Measurements from ENCODE around the gene HABP2.

HABP2 gene

DNA sequence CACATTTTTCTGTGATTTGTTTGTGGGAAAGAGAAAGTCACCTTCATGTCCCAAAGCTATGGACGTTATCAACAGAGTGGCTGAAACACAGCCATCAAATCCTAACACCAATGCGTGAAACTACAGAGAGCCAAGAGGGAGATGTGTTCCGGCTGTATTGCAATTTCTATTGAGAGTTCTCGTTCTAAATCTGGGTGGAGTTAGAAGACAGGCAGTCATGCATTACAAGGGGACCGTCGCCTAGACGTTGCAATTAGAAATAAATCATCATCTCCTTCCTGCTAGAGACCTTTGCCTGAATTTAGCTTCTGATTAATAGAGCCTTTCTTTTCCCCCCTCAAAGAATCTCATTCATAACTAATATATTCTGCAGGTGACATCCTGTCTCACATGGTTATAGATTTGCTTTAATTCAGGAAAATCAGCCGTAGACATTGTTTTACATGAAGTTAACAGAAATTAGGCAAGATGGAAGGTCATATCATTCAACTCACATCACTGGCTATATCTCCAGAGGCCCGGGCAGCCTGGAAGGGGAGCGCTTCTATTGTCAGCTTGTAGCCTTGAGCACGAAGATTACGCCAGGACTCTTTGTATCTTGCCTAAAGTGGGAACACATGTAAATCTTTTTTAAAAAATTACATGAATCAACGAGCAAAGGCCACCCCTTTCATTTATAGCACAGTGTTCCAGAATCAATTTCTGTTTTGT is 52.6 kb downstream of the HABP2 start:
- TF ChIP-seq EZH2 (IDR thresholded peaks at IDR 0.05; ENCODE audit: borderline replicate concordance, low read length) = no peak
- TF ChIP-seq, protein P1, sequence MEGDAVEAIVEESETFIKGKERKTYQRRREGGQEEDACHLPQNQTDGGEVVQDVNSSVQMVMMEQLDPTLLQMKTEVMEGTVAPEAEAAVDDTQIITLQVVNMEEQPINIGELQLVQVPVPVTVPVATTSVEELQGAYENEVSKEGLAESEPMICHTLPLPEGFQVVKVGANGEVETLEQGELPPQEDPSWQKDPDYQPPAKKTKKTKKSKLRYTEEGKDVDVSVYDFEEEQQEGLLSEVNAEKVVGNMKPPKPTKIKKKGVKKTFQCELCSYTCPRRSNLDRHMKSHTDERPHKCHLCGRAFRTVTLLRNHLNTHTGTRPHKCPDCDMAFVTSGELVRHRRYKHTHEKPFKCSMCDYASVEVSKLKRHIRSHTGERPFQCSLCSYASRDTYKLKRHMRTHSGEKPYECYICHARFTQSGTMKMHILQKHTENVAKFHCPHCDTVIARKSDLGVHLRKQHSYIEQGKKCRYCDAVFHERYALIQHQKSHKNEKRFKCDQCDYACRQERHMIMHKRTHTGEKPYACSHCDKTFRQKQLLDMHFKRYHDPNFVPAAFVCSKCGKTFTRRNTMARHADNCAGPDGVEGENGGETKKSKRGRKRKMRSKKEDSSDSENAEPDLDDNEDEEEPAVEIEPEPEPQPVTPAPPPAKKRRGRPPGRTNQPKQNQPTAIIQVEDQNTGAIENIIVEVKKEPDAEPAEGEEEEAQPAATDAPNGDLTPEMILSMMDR (IDR thresholded peaks at IDR 0.05; ENCODE audit: low read length) = no peak
- no peak overlapping the region for H3K4me3 ChIP-seq (ENCODE audit: low read depth, low read length, poor library complexity, severe bottlenecking)
- H3K4me2 ChIP-seq (ENCODE audit: low read length) = no peak overlapping the region

GRCh38 chr10:113609704-113610108 is 56.9 kb downstream of the HABP2 start:
- Histone ChIP-seq H3K9ac (ENCODE audit: low read length) (no peak overlapping the region), H3K9me2 (ENCODE audit: low read depth, low read length) (no peaks in the 10 kb centered on the region), H3K27me3 (ENCODE audit: insufficient read depth, low read length) (peaks cover 3% of the 10 kb centered on the region; the same call in 1 of the 2 replicates), H4K20me1 (ENCODE audit: insufficient read depth, low read length) (no peaks in the 10 kb centered on the region), H3K27ac (ENCODE audit: low read depth, low read length, poor library complexity, severe bottlenecking) (no peak overlapping the region), H3K4me1 (ENCODE audit: insufficient read depth, low read length, severe bottlenecking) (no peaks in the 10 kb centered on the region), H3K36me3 (ENCODE audit: insufficient read depth, low read length) (no peaks in the 10 kb centered on the region), H3K79me2 (ENCODE audit: insufficient read depth, low read length) (no peaks in the 10 kb centered on the region), H3K4me2 (ENCODE audit: low read length) (no peak overlapping the region), H3K4me3 (ENCODE audit: low read depth, low read length, poor library complexity, severe bottlenecking) (no peak overlapping the region), H2AFZ (ENCODE audit: low read length) (no peak overlapping the region), H3F3A (ENCODE audit: insufficient read depth, low read length) (no peaks in the 10 kb centered on the region), H3K9me3 (ENCODE audit: low read length) (no peaks in the 10 kb centered on the region)
- TF ChIP-seq, protein P1 (IDR thresholded peaks at IDR 0.05; ENCODE audit: low read length) = no peak
- TF ChIP-seq EZH2 (IDR thresholded peaks at IDR 0.05; ENCODE audit: borderline replicate concordance, low read length) = no peak

More for the DNA sequence above, 52.6 kb downstream of the HABP2 start:
- Histone ChIP-seq H3F3A (ENCODE audit: insufficient read depth, low read length) (no peaks in the 10 kb centered on the region), H3K79me2 (ENCODE audit: insufficient read depth, low read length) (no peaks in the 10 kb centered on the region), H3K9me3 (ENCODE audit: low read length) (no peaks in the 10 kb centered on the region), H3K27me3 (ENCODE audit: insufficient read depth, low read length) (no peaks in the 10 kb centered on the region), H3K27ac (ENCODE audit: low read depth, low read length, poor library complexity, severe bottlenecking) (no peak overlapping the region), H4K20me1 (ENCODE audit: insufficient read depth, low read length) (no peaks in the 10 kb centered on the region), H2AFZ (ENCODE audit: low read length) (no peak overlapping the region), H3K36me3 (ENCODE audit: insufficient read depth, low read length) (no peaks in the 10 kb centered on the region; the same call in 1 of the 2 replicates), H3K4me1 (ENCODE audit: insufficient read depth, low read length, severe bottlenecking) (no peaks in the 10 kb centered on the region), H3K9ac (ENCODE audit: low read length) (no peak overlapping the region), H3K9me2 (ENCODE audit: low read depth, low read length) (no peaks in the 10 kb centered on the region)

- no peaks in the 10 kb centered on the region for H3K9me3 ChIP-seq (ENCODE audit: low read length)
- no peak overlapping the region for H3K9ac ChIP-seq (ENCODE audit: low read length)
- H3K4me3 ChIP-seq (ENCODE audit: low read depth, low read length, poor library complexity, severe bottlenecking) = no peak overlapping the region
- TF ChIP-seq, protein P1 (IDR thresholded peaks at IDR 0.05; ENCODE audit: low read length) = no peak
- TF ChIP-seq EZH2 (IDR thresholded peaks at IDR 0.05; ENCODE audit: borderline replicate concordance, low read length) = no peak
- H3F3A ChIP-seq (ENCODE audit: insufficient read depth, low read length) = no peaks in the 10 kb centered on the region
- H3K9me2 ChIP-seq (ENCODE audit: low read depth, low read length) = no peaks in the 10 kb centered on the region
- H2AFZ ChIP-seq (ENCODE audit: low read length) = no peak overlapping the region
- H3K27me3 ChIP-seq (ENCODE audit: insufficient read depth, low read length) = peaks cover 4% of the 10 kb centered on the region; the same call in 1 of the 2 replicates
- H3K4me1 ChIP-seq (ENCODE audit: insufficient read depth, low read length, severe bottlenecking) = no peaks in the 10 kb centered on the region
- H3K4me2 ChIP-seq (ENCODE audit: low read length) = no peak overlapping the region
- no peak overlapping the region for H3K27ac ChIP-seq (ENCODE audit: low read depth, low read length, poor library complexity, severe bottlenecking)
- H4K20me1 ChIP-seq (ENCODE audit: insufficient read depth, low read length) = no peaks in the 10 kb centered on the region
- no peaks in the 10 kb centered on the region for H3K36me3 ChIP-seq (ENCODE audit: insufficient read depth, low read length)
- no peaks in the 10 kb centered on the region for H3K79me2 ChIP-seq (ENCODE audit: insufficient read depth, low read length)
Observed at GRCh38 chr10:113610631-113611601, 58.1 kb downstream of the HABP2 start.
